Omental fat pad (tissue), 4 donors: ENCODE results near the gene MDC1. TPM values are rescaled to one million over a fixed set of nuclear protein-coding genes. Genes with fewer than 3 reads are reported as not detected.
"Not testable (repeated sequence)": the region's sequence is repeated elsewhere in the genome, so short reads cannot be mapped to it uniquely, and the experiment has no call there.

Experiments used
- ATAC-seq: fragments of 150-250 bp; one replicate; pipeline ENCODE4 v1.9.1; 2016; ENCODE audit warnings: mild to moderate bottlenecking, moderate library complexity; ENCODE audit not compliant: low FRiP score
- DNase-seq: peaks from one replicate; pipeline ENCODE4 v3.0.0-alpha.2; 2019; ENCODE audit warnings: low spot score
- total RNA-seq, 4 donors: library from RNA; depleted of rRNA; stranded (reverse); fragments of >200 nt; gene quantifications; one replicate each; pipeline ENCODE4 v1.1.0, GENCODE V29; 2016
- TF ChIP-seq, protein P1 (sequence below), 3 donors: fragments of 450-650 bp; IDR thresholded peaks; one replicate each; pipeline ENCODE4 v1.5.1; 2016 to 2017; ENCODE audit warnings: antibody characterized with exemption in 3 of 3, mild to moderate bottlenecking in 3 of 3, moderate library complexity in 2 of 3

Gene MDC1
- total RNA-seq, 4 donors from 2014 or later = 6.2 to 15.0 (median 7.2) TPM

GRCh38 chr6:30678964-30679726 is 37.9 kb downstream of the MDC1 start:
- TF ChIP-seq, protein P1, sequence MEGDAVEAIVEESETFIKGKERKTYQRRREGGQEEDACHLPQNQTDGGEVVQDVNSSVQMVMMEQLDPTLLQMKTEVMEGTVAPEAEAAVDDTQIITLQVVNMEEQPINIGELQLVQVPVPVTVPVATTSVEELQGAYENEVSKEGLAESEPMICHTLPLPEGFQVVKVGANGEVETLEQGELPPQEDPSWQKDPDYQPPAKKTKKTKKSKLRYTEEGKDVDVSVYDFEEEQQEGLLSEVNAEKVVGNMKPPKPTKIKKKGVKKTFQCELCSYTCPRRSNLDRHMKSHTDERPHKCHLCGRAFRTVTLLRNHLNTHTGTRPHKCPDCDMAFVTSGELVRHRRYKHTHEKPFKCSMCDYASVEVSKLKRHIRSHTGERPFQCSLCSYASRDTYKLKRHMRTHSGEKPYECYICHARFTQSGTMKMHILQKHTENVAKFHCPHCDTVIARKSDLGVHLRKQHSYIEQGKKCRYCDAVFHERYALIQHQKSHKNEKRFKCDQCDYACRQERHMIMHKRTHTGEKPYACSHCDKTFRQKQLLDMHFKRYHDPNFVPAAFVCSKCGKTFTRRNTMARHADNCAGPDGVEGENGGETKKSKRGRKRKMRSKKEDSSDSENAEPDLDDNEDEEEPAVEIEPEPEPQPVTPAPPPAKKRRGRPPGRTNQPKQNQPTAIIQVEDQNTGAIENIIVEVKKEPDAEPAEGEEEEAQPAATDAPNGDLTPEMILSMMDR (IDR thresholded peaks at IDR 0.05) = peak in 1 of 3 donors; percentile 83
- DNase-seq (peak; percentile 62), ATAC-seq (peak; percentile 43)

DNA sequence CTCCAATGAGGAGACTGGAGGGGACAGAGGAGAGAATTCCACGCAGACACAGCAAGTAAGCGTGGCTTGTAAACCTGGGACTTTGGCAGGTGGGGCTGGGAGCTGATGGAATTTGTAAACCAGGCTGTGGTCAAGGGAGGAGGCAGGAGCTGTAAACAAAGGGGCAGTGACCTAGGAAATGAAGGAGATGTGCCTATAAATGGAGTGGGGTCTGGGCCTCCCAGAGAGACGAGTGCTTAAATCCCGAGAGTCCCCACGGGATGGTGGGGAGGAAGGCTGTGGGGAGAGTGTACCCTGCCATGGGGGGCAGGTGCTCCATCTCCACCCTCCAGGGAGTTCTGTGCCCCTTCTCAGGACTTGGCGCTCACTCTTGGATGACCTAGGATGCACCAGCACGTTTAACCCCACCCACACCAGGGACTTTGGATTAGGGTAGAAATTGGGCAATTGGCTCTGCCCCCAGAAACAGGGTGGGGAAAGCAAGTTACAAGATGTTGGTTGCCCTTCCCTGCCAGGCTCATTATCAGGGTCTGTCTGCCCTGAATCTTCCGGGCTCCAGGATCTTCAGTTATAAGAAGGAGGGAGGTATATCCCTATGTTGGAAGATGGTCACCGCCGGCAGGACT is 40.3 kb downstream of the MDC1 start:
- DNase-seq = no peak
- no peak for ATAC-seq
- TF ChIP-seq, protein P1 (IDR thresholded peaks at IDR 0.05) = no peak

DNA sequence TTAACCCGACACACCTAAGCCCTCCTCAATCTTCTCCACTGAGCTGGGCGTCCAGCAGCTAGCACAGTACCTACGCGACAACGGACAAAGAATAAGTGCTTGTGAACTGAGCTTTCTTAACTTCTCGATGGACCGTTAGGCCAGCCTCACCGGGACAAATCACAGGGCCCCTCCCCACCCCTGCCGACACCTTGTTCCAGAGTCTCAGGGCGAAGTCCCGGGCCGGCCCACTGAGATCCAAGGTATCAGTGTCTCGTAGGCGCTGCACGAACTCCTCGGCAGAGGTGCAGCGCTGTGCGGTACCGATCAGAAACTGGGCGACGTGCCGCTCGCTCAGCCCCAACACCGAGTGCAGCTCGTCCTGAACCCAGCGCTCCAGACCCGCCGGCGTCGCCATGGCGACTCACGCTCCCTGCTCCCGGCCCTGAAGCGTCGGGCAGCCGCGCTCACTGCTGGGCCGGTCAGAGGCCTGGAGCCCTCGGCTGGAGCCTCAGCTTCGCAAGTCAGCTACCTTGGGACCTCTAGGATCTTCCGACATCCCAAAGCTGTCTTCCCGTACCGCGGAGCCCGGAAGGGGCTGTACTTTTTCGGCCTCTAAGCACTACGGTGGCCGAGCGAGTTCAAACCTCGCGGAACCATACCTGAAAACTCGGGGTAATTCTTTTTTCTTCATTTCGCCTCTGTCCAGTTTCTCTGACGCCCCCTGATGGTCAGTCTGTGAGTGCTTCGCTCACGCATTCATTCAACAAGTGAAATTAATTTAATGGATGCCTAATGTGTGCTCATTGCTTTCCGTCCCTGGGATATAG is 44.4 kb downstream of the MDC1 start, which contains the start of gene DHX16:
DHX16 (minus strand) TSS at position 562 of the 809 bp plus-strand sequence; CDS start at position 397, 165 bp downstream.
- ATAC-seq (peak; percentile 84), DNase-seq (peak; percentile 96)
- TF ChIP-seq, protein P1 (IDR thresholded peaks at IDR 0.05) = peak in 2 of 3 donors; percentile 19 to 52

DNA sequence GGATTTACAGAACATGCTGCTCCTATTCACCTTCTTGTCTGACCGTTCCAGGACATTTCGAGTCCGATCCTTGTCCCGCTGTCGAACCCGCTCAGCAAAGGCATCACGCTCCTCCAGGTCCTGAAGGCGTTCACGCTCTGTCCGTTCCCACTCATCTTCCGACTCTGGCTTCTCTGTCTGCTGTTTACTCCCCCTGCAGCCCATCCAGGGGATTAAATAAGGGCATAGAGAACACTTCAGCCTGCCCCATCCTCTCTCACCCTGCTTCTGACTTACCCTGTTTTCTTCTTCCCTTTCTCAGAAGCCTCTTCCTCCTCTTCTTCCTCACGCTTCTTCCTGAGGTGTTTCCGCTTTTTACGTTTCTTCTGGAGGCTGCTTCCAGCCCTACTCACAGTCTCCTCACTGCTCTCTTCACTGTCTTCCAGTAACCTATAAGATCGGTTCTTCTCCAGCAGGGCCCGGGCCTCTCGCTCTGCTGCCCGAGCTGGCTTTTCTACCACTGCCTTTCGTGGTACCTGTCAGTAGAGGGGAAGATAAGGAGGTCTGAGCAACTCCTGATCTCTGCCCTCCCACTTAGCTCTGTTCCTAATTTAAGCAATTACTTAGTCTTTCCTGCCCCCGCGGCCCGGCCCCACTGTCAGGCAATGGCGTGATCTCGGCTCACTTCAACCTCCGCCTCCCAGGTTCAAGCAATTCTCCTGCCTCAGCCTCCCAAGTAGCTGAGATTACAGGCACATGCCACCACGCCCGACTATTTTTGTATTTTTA is 46.1 kb downstream of the MDC1 start:
- DNase-seq (no peak), ATAC-seq (no peak)
- TF ChIP-seq, protein P1 (IDR thresholded peaks at IDR 0.05) = no peak

- not testable (repeated sequence) for ATAC-seq, DNase-seq
Measured at GRCh38 chr6:30666300-30666699, 50.8 kb downstream of the MDC1 start.

DNA sequence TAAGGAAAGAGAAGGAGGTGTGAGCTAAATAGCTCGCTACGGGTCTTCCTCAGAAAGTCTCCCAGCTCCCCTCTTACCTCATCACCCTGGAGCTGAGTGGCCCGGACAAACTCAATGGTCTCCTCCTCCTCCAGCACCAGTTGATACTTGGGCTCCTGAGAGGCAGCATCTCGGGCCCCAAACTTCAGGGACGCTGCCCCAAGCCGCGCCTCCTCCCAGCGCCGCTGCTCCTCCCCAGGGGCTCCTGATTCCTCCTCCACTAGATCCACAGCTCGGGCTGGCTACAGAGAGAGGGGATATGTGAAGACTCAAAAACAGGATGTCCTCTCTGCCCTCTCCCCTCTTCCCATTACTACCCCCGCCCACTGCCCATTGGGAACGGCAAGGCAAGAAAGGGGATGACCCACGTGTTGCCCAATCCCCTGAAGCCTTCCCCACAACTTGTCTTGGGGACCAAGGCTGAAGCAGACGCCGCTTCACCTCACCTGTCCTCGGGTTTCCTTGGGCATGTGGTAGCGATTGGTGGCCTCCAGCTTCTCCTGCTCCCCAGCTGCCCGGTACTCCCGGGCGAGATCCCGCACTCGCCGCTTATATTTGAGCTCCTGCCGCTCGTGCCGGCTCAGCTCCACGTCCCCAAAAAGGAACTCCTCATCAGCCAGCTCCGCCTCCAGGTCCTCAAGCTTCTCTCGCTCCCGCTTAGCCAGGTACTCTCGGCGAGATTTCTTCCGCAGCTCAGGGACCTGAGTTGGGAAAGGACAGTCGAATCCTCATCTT is 51.9 kb downstream of the MDC1 start:
- DNase-seq (no peak), ATAC-seq (no peak)
- TF ChIP-seq, protein P1 (IDR thresholded peaks at IDR 0.05) = no peak

DNA sequence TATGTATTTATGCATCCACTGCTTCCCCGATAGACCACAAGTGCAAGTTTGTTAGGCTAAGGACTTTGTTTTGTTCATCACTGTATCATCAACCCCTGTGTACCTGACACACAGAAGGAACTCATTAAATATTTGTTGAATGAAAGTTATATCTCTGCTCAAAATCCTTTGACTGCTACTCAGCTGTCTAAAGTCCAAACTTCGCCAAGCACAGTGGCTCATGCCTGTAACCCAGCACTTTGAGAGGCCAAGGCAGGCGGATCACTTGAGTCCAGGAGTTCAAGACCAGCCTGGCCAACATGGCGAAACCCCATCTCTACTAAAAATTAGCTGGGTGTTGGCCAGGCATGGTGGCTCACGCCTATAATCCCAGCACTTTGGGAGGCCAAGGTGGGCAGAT is 59.2 kb downstream of the MDC1 start:
- not testable (repeated sequence) for ATAC-seq, DNase-seq
